Activated CD8-positive, alpha-beta T cell treated with anti-CD3 and anti-CD28 coated beads, Interleukin-2, amount 10 ng/mL, durations not matched to agents 7 days and 5 days (primary cell): Measurements from ENCODE around the gene FAM228B. TPM values are rescaled to one million over a fixed set of nuclear protein-coding genes. Genes with fewer than 3 reads are reported as not detected.
"Not testable (repeated sequence)": the region's sequence is repeated elsewhere in the genome, so short reads cannot be mapped to it uniquely, and the experiment has no call there.

Source experiments
- ATAC-seq: fragments of 150-1000 bp; cut with Tn5 transposase; one replicate; pipeline ENCODE4 v1.10.0; 2021; ENCODE audit warnings: moderate library complexity
- CTCF ChIA-PET: fragments of 350-600 bp; sonication (Branson Sonifier 250); formaldehyde crosslinking; loops from one replicate; lab custom pipeline; 2021; ENCODE audit warnings: antibody characterized with exemption; lab: Charles Lee
- POLR2A ChIA-PET: fragments of 350-600 bp; sonication (Branson Sonifier 250); formaldehyde crosslinking; loops from one replicate; lab custom pipeline; 2021; ENCODE audit warnings: antibody characterized with exemption; lab: Charles Lee
- DNase-seq: peaks from one replicate; pipeline ENCODE4 v3.0.0-alpha.2; 2020
- H3K27ac Mint-ChIP-seq: one replicate; pipeline ENCODE4 v1.8.0; 2021; ENCODE audit warnings: mild to moderate bottlenecking, mixed read lengths
- H3K27me3 Mint-ChIP-seq: one replicate; pipeline ENCODE4 v1.8.0; 2021; ENCODE audit warnings: low read depth, mixed read lengths
- H3K36me3 Mint-ChIP-seq: one replicate; pipeline ENCODE4 v1.8.0; 2021; ENCODE audit warnings: low read depth, mixed read lengths
- H3K4me1 Mint-ChIP-seq: one replicate; pipeline ENCODE4 v1.8.0; 2021; ENCODE audit warnings: low read depth, mixed read lengths
- H3K4me3 Mint-ChIP-seq: one replicate; pipeline ENCODE4 v1.8.0; 2021; ENCODE audit warnings: mild to moderate bottlenecking, mixed read lengths
- H3K9me3 Mint-ChIP-seq: one replicate; pipeline ENCODE4 v1.8.0; 2022; ENCODE audit warnings: mixed read lengths; ENCODE audit not compliant: insufficient read depth
- total RNA-seq, 2 experiments: library from RNA; stranded (reverse); gene quantifications; one replicate each; pipeline ENCODE4 v1.2.3, GENCODE V29; 2021

Gene FAM228B
- total RNA-seq, 2 experiments from 2014 or later: 6.2 to 6.9 TPM

DNA sequence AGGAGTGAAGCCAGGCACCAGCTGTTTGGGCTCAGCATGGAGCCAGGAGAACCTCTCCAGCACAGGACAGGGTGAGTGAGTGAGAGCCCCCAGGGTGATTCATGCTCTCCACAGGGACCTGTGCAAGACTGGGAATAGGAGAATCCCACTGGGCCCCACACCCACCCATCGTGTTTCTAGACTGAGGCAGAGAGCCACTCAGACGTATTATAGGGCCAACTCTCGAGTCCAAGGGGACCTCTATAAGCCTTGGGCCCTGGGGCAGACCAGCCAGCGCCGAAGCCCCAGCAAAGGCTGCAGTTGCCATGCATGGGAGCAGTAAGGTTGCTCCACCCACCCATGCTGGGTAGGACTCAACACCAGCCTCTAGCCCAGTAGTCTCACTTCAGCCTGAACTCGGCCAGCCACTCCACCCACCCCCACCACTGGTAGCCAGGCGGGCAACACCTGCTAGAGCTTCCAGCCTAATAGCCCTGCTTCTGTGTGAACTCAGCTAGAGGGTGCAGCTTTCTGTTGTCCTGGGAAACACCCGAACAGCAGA lies 19.1 kb upstream of the FAM228B start:
- Mint-ChIP-seq H3K27ac (no peak overlapping the region), H3K4me1 (no peaks in the 10 kb centered on the region), H3K4me3 (no peak overlapping the region), H3K36me3 (peaks cover 5% of the 10 kb centered on the region), H3K9me3 (peaks cover 22% of the 10 kb centered on the region), H3K27me3 (peaks cover 6% of the 10 kb centered on the region)
- POLR2A ChIA-PET: no interaction called here
- DNase-seq: no peak
- CTCF ChIA-PET: no interaction called here
- ATAC-seq: no peak

DNA sequence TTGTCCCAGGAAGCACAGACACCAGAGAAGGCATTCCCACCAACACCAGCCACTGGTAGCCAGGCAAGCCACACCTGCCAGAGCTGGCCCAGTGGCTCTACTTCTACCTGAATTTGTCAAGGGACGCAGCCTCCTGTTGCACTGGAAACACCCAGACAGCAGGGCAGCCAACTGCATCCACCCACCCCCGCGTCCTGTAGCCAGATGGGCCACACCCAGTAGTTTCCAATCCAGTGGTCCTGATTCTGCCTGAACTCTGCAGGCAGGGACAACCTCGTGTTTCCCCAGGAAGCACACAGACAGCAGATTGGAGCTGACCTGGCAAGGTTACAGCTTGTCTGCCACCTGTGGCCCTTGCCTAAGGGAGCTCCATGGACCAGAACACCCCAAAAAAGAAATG lies 18.4 kb upstream of the FAM228B start:
- ChIA-PET POLR2A (no interaction called here), CTCF (interaction anchor here (1.3 kb wide), 1 partner anchor 22 kb away, joined by 5 read pairs; no protein-coding TSS in a partner anchor)
- Mint-ChIP-seq H3K27ac (no peak overlapping the region), H3K27me3 (peaks cover 6% of the 10 kb centered on the region), H3K9me3 (peaks cover 22% of the 10 kb centered on the region), H3K4me3 (no peak overlapping the region), H3K36me3 (peaks cover 5% of the 10 kb centered on the region), H3K4me1 (no peaks in the 10 kb centered on the region)
- ATAC-seq (no peak), DNase-seq (no peak)

DNA sequence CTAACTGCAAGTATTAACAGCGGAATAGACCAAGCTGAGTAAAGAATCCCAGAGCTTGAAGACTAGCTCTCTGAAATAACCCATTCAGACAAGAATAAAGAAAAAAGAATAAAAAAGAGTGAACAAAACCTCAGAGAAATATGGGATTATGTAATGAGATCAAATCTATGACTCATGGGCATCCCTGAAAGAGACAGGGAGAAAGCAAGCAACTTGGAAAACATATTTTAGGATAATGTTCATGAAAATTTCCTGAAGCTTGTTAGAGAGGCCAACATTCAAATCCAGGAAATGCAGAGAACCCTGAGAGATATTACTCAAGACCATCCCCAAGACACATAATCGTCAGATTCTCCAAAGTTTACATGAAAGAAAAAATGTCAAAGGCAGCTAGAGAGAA lies 17.5 kb upstream of the FAM228B start:
- H3K27ac Mint-ChIP-seq: no peak overlapping the region
- H3K27me3 Mint-ChIP-seq: peaks cover 6% of the 10 kb centered on the region
- ChIA-PET CTCF (interaction anchor here (1.3 kb wide), 1 partner anchor 23 kb away, joined by 5 read pairs; no protein-coding TSS in a partner anchor), POLR2A (no interaction called here)
- DNase-seq (no peak), ATAC-seq (no peak)
- no peak overlapping the region for H3K4me3 Mint-ChIP-seq
- no peaks in the 10 kb centered on the region for H3K4me1 Mint-ChIP-seq
- peaks cover 5% of the 10 kb centered on the region for H3K36me3 Mint-ChIP-seq
- H3K9me3 Mint-ChIP-seq: peaks cover 22% of the 10 kb centered on the region

DNA sequence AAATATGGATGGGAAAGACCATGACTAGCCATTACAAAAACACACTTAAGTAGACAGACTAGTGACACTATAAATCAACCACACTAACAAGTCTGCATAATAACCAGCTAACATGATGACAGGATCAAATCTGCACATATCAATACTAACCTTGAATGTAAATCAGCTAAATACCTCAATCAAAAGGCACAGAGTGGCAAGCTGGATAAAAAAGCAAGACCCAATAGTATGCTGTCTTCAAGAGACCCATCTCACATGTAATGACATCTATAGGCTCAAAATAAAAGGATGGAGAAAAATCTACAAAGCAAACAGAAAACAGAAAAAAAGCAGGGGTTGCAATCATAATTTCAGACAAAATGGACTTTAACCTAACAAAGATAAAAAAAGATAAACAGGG lies 16.5 kb upstream of the FAM228B start:
- POLR2A ChIA-PET: no interaction called here
- no peak for DNase-seq
- CTCF ChIA-PET: no interaction called here
- Mint-ChIP-seq H3K36me3 (peaks cover 5% of the 10 kb centered on the region), H3K4me3 (no peak overlapping the region), H3K4me1 (no peaks in the 10 kb centered on the region), H3K9me3 (peaks cover 22% of the 10 kb centered on the region), H3K27me3 (peaks cover 6% of the 10 kb centered on the region), H3K27ac (no peak overlapping the region)
- no peak for ATAC-seq

DNA sequence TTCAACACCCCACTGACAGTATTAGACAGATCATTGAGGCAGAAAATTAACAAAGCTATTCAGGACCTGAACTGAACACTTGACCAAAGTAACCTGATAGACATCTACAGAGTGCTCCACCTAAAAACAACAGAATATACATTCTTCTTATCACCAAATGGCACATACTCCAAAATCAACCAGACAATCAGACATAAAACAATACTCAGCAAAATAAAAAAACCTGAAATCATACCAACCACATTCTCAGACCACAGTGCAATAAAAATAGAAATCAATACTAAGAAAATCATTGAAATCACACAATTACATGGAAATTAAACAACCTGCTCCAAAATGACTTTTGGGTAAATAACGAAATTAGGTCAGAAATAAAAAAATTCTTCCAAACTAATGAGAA lies 15.9 kb upstream of the FAM228B start:
- Mint-ChIP-seq H3K4me3 (no peak overlapping the region), H3K4me1 (no peaks in the 10 kb centered on the region), H3K36me3 (peaks cover 5% of the 10 kb centered on the region), H3K27me3 (peaks cover 6% of the 10 kb centered on the region), H3K27ac (no peak overlapping the region), H3K9me3 (peaks cover 22% of the 10 kb centered on the region)
- CTCF ChIA-PET: no interaction called here
- POLR2A ChIA-PET: no interaction called here
- ATAC-seq (no peak), DNase-seq (no peak)

DNA sequence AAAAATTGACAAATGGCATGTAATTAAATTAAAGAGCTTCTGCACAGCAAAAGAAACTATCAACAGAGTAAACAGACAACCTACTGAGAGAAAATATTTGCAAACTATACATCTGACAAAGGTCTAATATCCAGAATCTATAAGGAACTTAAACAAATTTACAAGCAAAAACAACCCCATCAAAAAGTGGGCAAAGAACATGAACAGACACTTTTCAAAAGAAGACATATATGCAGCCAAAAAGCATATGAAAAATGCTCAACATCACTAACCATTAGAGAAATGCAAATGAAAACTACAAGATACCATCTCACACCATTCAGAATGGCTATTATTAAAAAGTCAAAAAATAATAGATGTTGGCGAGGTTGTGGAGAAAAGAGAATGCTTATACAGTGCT lies 13.8 kb upstream of the FAM228B start:
- H3K4me3 Mint-ChIP-seq, ATAC-seq, H3K27me3 Mint-ChIP-seq, H3K4me1 Mint-ChIP-seq, POLR2A ChIA-PET, H3K27ac Mint-ChIP-seq, DNase-seq, CTCF ChIA-PET, H3K36me3 Mint-ChIP-seq: not testable (repeated sequence)
- H3K9me3 Mint-ChIP-seq: peaks cover 22% of the 10 kb centered on the region

DNA sequence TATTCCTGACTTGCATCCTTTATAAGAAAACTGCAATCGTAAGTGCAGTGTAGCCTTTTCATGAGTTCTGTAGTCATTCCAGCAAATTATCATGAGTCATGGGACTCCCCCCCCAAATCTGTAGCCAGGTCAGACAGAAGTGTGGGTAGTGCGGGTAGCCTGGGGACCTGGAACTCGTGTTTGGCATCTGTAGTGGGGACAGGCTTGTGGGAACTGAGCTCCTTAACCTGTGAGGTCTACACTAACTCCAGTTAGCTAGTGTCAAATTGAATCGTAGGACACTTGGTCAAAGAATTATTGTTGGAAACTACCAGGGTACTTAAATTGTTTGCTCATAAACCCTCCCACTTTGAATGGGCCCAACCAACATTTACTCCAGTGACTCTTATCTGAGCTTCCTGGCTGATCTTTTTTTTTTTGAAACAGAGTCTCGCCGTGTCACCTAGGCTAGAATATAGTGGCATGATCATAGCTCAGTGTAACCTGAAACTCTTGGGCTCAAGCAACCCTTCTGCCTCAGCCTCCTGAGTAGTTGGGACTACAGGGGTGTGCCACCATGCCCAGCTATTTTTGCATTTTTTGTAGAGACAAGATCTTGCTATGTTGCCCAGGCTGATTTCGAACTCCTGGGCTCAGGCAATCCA lies 12.5 kb upstream of the FAM228B start:
- peaks cover 17% of the 10 kb centered on the region for H3K9me3 Mint-ChIP-seq
- peaks cover 2% of the 10 kb centered on the region for H3K36me3 Mint-ChIP-seq
- no peak overlapping the region for H3K27ac Mint-ChIP-seq
- DNase-seq: no peak
- POLR2A ChIA-PET: interaction anchor here (1.0 kb wide), 1 partner anchor 12 kb away, joined by 3 read pairs; no protein-coding TSS in a partner anchor
- CTCF ChIA-PET: interaction anchor here (0.6 to 0.9 kb wide), 2 partner anchors 26 to 383 kb away, joined by 4 read pairs; partner anchors contain the start of gene TP53I3
- peaks cover 6% of the 10 kb centered on the region for H3K27me3 Mint-ChIP-seq
- no peaks in the 10 kb centered on the region for H3K4me1 Mint-ChIP-seq
- no peak overlapping the region for H3K4me3 Mint-ChIP-seq
- ATAC-seq: no peak

DNA sequence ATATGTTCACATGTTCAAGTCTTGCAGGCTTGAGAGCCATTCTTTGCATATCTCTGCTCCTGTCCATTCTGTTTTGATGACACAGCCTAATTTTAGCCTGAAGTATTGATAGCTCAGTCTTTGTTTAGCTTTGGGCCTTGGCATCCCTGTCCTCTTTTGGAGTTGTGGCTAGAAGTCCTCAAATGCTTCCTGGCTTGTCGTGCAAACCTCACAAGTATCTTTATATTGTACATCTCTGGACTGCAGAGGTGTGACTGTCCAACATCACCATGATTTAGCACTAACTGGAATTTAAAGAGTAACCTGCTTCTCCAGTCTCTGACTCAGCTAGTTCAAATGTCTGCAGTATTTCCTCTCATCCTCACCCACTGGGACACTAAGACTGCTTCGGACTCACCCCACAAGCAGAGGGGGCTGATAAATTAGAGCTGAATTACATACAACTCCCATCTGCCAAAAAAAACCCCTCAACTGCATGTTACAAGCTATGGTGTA lies 11.8 kb upstream of the FAM228B start:
- no peak for DNase-seq
- Mint-ChIP-seq H3K27ac (no peak overlapping the region), H3K9me3 (peaks cover 13% of the 10 kb centered on the region), H3K4me3 (no peak overlapping the region), H3K36me3 (peaks cover 2% of the 10 kb centered on the region), H3K27me3 (peaks cover 6% of the 10 kb centered on the region), H3K4me1 (no peaks in the 10 kb centered on the region)
- ChIA-PET CTCF (interaction anchor here (0.9 kb wide), 1 partner anchor 27 kb away, joined by 4 read pairs; the partner anchor contains the start of gene TP53I3), POLR2A (no interaction called here)
- no peak for ATAC-seq

DNA sequence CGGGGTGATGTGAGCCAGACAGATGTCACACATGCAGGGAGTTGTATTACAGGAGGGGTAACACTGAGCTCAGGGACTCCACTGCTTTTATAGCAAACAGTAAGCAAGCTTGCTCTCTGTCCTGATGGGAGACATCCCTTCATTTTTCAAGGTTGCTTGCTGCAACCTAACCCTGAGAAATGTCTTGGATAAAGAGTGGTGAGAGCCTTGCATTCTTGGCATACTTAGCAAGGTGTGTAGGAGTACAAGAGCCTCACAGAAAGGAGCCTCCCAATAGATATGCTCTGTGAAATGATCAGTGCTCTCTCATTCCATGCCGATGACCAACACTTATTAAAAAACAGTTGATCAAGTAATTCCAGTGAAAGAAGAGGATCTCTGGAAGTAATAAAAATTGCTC lies 8.2 kb upstream of the FAM228B start:
- Mint-ChIP-seq H3K36me3 (no peaks in the 10 kb centered on the region), H3K27me3 (no peaks in the 10 kb centered on the region), H3K4me1 (no peaks in the 10 kb centered on the region), H3K27ac (no peak overlapping the region), H3K9me3 (no peaks in the 10 kb centered on the region), H3K4me3 (no peak overlapping the region)
- CTCF ChIA-PET: no interaction called here
- ATAC-seq (no peak), DNase-seq (no peak)
- POLR2A ChIA-PET: no interaction called here

DNA sequence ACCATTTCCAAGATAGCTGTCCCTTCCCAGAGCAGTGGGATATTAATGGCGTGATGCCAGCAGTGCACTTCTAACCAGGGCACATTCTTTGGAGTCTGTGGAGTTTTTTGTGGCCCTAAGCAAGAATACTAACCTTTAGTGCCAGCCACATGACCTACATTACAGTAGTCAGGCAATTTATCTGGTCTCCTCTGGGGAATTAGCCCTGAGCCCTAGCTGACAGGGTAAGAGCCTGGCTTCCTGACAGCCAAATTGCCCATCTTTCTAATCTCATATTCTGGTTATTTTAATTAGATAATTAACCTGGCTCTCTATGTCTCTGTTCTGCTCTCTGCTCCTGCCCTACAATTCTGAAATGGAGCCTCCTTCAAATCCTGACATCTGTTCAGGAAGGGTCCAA lies 5.4 kb upstream of the FAM228B start:
- Mint-ChIP-seq H3K27ac (no peak overlapping the region), H3K36me3 (no peaks in the 10 kb centered on the region), H3K9me3 (no peaks in the 10 kb centered on the region), H3K4me3 (no peak overlapping the region), H3K27me3 (no peaks in the 10 kb centered on the region), H3K4me1 (peaks cover 3% of the 10 kb centered on the region)
- DNase-seq (no peak), ATAC-seq (no peak)
- ChIA-PET POLR2A (no interaction called here), CTCF (interaction anchor here (0.8 kb wide), 1 partner anchor 34 kb away, joined by 4 read pairs; no protein-coding TSS in a partner anchor)

DNA sequence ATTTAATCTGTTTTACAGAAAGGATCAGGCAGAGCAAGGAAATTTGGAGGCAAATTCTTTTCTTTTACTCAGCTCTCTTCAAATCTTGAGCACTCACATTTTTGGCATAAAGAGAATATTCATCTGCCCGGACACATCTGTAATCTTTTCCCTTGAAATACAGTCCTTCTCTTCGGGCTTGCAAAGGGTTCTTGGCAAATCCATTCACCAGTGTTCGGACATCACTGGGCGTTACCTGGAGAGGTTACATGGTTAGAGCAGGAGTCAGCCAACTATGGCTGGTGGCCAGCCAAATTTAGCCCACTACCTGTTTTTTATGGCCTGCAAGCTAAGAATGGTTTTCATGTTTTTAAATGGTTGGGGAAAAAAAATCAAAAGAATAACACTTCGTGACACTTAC lies 2.2 kb upstream of the FAM228B start:
- Mint-ChIP-seq H3K4me1 (peaks cover 12% of the 10 kb centered on the region), H3K36me3 (no peaks in the 10 kb centered on the region), H3K9me3 (no peaks in the 10 kb centered on the region), H3K27me3 (no peaks in the 10 kb centered on the region), H3K27ac (no peak overlapping the region), H3K4me3 (no peak overlapping the region)
- ChIA-PET CTCF (interaction anchor here (4.7 kb wide), 1 partner anchor 37 kb away, joined by 31 read pairs; the partner anchor contains the start of gene TP53I3), POLR2A (no interaction called here)
- DNase-seq: no peak
- no peak for ATAC-seq

DNA sequence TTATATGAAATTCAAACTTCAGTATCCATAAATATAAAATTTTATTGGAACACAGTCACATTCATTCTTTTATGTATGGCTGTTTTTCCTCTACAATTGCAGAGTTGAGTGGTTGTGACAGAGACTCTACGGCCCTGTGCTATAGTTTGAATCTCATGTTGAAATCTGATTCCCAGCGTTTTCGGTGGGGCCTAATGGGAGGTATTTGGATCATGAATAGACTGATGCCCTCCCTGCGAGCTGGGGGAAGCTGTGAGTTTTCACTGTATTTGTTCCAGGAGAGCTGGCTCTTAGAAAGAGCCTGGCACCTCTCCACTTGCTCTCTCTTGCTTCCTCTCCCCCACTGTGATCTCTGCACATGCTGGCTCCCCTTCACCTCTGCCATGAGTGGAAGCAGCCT lies 1.8 kb upstream of the FAM228B start:
- DNase-seq (no peak), ATAC-seq (no peak)
- H3K9me3 Mint-ChIP-seq: no peaks in the 10 kb centered on the region
- POLR2A ChIA-PET: interaction anchor here (1.4 kb wide), 1 partner anchor 37 kb away, joined by 5 read pairs; the partner anchor contains the start of gene TP53I3
- CTCF ChIA-PET: interaction anchor here (4.0 to 4.7 kb wide), 2 partner anchors 37 to 298 kb away, joined by 15 to 31 read pairs; partner anchors contain the start of gene TP53I3
- no peak overlapping the region for H3K4me3 Mint-ChIP-seq
- H3K4me1 Mint-ChIP-seq: peaks cover 12% of the 10 kb centered on the region
- no peak overlapping the region for H3K27ac Mint-ChIP-seq
- H3K36me3 Mint-ChIP-seq: no peaks in the 10 kb centered on the region
- no peaks in the 10 kb centered on the region for H3K27me3 Mint-ChIP-seq
